Activated gamma-delta T cell treated with Interleukin-2 at 50 U/mL for 16 hours (primary cell): ENCODE results near the gene NPY1R.

Experiments
- DNase-seq: peaks from one replicate; pipeline ENCODE4 v3.0.0-alpha.2; 2020

NPY1R gene

GRCh38 chr4:163332526-163333406, at the start of gene NPY1R:
Gene NPY1R (minus strand): TSS chr4:163332596. CDS start chr4:163326554, 6,042 bp downstream.
- no peak for DNase-seq

DNA sequence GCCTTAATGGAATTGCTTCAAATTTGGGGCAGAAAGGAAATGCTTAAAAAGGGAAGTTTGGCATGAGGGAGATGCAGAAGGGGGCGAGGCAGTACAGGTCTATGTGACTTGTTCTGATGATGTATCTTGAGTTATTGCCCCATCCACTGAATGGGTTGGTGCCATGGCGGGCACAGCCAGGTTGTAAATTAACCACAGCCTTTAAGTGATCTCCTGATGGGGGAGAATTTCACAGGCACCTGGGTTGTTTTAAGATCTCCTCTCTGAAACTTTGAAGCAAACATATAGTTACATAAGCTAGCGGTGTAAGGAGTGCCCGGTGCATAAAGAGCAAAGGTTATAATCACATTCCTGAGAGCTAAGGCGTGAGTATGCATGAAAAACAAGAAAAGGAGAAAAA, 48.3 kb upstream of the NPY1R start:
- no peak for DNase-seq

- no peak for DNase-seq
Measured at GRCh38 chr4:163378661-163379060, 46.3 kb upstream of the NPY1R start.

GRCh38 chr4:163372029-163372428, 39.6 kb upstream of the NPY1R start:
- DNase-seq = no peak

GRCh38 chr4:163367651-163368050, 35.3 kb upstream of the NPY1R start:
- no peak for DNase-seq

DNA sequence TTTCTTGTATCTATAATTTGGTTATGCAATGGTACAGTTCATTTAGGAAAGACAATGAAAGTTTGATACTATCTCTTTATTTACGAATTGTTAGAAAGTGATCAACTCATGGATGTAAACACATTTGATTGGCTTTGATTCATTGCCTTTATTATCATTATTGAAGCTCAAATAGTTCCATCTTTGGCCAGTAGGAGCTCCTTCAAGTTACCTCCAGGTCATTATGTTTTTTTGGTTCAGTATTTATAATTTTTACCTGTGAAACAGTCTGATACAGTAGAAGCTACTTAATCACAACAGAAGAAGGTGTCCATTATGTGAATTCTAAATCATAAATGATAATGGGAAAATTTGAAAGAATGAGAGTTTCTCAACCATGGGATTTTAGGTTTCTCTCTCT, 23.7 kb upstream of the NPY1R start:
- no peak for DNase-seq

- no peak for DNase-seq
Measured at GRCh38 chr4:163353054-163353453, 20.7 kb upstream of the NPY1R start.

- DNase-seq = no peak
Measured at GRCh38 chr4:163350672-163351071, 18.3 kb upstream of the NPY1R start.

DNA sequence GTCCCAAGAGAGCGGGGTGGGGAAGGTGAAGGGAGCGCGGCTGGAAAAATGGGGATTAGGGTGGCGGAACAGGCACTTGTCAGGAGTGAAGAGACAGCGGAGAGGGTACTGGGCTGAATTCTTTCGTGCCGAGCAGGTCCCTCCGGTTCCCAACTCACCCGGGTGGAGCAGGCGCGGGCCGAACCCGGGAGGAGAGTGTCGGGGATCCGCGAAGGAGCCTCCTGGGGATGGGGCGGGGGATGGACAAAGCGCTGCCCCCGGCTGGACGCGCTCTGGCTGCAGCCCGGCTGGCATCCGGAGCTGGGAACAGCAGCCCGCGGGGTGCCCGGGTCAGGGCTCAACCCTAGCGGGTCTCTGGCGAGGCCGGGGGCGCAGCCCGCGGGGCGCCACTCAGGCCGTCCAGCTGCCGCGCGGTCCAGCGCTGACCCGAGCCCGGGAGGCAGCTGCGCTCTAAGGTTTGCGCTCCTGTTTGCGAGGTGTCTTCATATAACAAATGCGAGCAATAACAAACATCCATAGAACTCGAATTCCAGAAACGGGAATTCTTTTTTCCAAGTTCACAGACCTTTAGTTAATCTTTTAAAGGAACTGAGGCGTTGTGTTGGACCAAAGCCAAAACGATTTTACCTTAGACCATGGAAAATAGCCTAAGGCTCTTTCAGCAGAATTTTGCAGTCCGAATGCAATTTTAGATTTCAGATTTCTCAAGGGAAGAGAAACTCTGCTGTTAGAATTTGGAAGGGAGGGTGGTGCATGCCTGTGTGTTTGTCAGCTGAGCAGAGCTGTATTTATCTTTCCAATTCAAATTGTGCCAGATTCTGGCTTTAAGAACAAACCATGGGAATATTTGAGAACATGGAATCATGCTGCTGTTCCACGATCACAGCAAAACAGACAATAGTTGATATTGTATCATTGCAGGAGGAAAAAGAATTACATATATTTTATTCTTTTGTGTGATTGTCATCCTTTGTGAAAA, 12.0 kb upstream of the NPY1R start:
- no peak for DNase-seq

DNA sequence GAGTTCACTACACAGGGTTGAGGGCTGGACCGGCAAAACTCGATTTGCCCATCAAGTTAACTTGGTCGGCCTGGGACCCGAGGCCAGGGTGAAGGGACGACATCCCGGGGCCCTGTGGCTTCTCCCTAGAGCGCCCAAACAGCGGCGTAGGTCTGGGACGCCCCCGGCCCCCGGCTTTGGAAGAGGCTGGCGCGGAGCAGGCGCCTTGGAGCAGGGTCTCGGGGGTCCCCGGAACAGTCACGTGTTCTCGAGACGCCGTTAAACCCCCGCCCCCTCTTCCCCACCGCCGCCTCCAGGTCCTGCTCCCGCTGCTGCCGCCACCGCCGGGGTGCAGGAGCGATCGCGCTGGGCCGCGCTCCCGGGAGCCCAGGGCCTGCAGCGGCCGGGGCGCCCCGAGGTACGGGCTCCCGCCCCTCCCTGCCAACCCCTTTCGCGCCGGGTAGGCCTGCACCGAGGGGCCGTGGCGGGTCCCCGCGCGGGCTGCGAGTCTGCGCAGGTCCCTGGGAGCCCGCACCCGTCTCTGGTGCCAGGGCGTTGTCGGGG, 11.3 kb upstream of the NPY1R start, which contains the start of gene NPY5R:
Gene NPY5R, plus strand, starts transcription at position 289 of the 543 bp plus-strand sequence. CDS start 6,382 bp downstream, outside the sequence.
- DNase-seq = no peak

GRCh38 chr4:163335384-163335783, 3.0 kb upstream of the NPY1R start:
- no peak for DNase-seq

DNA sequence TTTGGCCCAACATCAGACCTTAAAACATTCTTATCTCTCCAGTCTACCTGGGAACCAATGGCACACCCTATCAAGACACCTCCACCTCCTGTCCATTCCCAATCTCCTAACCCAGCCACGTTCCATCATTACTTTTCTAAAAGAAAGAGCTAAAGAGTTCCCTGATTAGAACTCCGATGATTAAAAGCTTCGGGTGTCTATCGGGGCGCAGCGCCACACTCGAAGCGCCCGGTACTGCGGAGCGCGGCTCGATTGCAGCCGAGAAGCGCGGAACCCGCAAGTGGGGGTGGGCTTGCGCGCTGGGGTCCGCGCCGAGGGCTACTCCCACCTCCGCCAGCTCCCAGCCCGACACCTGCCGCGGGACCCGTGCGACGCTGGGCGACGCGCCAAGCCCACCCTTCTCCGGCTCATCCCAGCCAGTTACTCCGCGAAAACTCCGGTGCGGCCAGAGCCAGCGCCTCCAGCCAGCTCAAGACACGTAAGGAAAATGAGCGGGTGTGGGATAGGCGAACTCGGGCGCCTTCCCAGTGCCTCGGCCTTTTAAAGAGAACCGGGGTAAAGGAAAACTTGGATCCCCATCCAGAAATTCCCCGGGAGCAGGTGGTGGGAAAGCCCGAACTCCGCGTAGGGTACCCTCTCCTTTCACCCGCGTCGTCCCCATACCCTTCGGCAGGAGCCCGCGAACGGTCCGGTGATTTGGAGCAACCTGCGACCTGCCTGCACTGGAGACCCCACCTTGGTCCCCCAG, 593 bp downstream of the NPY1R start:
- no peak for DNase-seq

DNA sequence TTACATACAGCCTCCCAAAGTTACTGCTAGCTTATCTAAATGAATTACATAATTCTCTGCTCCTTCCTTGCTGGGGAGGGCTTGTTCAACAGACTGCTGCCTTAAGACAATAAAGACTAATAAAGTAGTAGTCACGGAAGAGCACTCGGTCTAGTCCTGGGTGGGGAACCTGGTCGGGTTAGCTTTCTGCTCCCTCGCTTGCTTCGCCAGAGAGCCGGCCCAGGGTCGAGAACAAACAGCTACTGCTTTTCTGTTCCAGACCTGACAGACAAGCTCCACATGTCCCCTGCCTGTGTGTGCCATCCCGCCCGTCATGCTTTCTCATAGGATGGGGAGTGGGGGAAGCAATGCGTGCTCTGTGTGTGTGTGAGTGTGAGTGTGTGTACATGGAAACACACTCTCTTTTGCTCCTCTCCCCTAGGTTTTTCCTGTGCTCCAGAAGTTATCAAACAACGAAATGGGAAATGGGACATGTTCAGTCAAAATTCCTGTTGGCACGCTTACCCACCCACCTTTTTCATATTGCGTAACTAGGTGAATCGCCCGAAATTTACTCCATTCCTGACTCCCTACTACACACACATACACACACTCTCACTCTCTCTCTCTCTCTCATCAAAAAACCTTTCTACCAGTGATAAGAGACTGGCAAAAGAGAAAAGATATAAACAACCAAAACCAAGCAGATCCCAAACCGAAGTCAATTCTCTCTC, 1.3 kb downstream of the NPY1R start:
- no peak for DNase-seq

GRCh38 chr4:163317110-163317509, 15.3 kb downstream of the NPY1R start:
- DNase-seq = no peak

DNA sequence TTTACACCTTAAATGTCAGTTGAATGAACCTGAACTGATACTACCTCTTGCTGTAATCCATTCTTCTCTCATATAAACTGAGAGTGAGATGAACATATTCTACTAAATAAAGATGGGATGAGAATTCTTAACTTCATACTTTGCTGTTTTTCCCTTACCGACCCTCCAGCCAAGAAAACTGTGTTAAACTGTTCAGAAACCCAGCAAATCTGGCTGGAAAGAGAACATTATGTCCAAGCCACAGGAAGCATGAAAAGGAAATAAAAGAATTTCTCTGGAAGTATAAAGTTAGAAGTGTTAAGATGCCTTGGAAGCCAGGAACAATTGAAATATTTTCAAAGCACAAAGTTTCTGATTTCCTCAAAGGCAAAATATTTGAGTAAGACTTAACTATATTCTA, 22.9 kb downstream of the NPY1R start:
- DNase-seq = no peak

GRCh38 chr4:163303069-163303468, 29.3 kb downstream of the NPY1R start:
- no peak for DNase-seq

GRCh38 chr4:163300445-163300844, 32.0 kb downstream of the NPY1R start:
- DNase-seq = no peak

DNA sequence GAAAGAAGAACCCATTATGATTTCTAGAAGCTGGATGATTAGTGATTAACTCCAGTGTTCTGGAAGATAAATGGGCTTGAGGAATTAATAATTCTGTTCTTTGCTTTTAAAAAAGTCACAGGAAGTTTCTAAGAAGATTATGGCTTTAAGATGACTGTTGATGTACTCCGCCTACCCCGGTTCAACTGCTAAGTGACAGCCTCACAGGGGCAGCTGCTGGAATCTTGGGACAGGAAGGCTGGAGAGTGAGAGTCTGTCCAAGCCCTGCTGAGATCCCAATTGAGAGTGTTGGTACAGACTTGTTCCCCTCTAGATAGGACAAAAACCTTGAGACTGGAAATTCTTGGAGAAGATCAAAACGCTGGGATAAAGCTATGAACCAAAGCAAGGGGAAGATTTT, 37.3 kb downstream of the NPY1R start:
- no peak for DNase-seq

GRCh38 chr4:163284304-163284703, 48.1 kb downstream of the NPY1R start:
- DNase-seq = no peak

DNA sequence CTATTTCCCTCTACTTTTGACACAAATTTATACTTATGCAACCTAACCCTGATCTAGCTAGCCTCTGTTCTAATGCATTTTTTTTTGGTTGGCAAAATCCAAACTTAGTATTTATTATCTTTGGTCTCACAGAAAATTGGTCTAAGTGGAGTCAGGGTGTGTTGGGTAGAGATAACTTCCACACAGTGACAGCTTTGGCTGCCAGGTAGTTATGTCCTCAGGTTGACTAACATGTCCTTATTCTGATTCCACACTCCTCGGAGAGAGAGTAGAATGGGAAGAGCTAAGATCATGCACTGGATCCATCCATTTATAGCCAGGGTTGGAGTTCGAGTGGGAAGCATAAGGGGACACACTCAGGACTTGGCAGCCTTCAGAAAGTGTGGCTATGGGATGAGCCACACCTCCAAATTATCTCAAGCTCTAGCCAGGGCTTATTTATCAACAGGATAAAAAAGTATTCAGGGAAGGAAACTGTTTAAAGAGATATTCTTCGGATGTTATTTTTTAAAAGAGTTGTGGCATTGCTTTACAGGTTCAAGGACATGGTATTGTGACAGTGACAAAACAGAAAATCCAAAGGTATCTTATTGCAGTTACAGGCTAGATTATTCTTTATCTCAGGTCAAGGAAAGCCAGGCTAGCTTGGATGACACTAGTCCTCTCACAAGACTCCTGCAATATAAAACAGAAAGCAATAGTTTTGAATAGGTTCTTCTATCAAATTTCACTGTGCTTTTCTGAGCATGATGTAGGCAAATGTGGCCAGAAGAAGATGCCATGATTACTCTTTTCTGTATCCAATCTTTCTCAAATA, 51.5 kb downstream of the NPY1R start:
- DNase-seq = no peak

- DNase-seq = no peak
Measured at GRCh38 chr4:163279713-163280112, 52.7 kb downstream of the NPY1R start.
